Measurements from ENCODE around the gene KRTAP10-10.
"Not testable (repeated sequence)": the region's sequence is repeated elsewhere in the genome, so short reads cannot be mapped to it uniquely, and the experiment has no call there.

Gene KRTAP10-10

GRCh38 chr21:44630440-44630839 is 6.7 kb upstream of the KRTAP10-10 start:
- no peak for TF ChIP-seq CTCF (IDR thresholded peaks at IDR 0.05; ENCODE audit: low read depth, low read length, missing control alignments)
- no peak for DNase-seq (ENCODE audit: low read depth)
- H3K4me3 ChIP-seq (ENCODE audit: low read depth, low read length): no peak overlapping the region

DNA sequence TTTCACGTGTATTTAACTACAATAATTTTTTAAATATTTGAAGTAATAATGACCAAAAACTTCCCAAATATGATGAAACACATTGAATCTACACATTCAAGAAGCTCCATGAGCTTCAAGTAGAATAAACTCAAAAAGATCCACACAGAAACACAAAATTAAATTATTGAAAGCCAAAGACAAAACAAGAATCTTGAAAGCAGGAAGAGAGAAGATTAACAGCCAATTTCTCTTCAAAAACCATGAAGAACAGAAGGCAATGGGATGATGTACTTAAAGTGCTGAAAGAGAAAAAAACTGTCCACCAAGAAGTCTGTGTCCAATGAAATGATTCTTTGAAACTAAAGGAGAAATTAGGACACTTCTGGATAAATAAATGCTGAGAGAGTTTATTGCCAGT is 5.1 kb upstream of the KRTAP10-10 start:
- DNase-seq (ENCODE audit: low read depth): no peak
- no peak overlapping the region for H3K4me3 ChIP-seq (ENCODE audit: low read depth, low read length)
- TF ChIP-seq CTCF (IDR thresholded peaks at IDR 0.05; ENCODE audit: low read depth, low read length, missing control alignments): no peak

DNA sequence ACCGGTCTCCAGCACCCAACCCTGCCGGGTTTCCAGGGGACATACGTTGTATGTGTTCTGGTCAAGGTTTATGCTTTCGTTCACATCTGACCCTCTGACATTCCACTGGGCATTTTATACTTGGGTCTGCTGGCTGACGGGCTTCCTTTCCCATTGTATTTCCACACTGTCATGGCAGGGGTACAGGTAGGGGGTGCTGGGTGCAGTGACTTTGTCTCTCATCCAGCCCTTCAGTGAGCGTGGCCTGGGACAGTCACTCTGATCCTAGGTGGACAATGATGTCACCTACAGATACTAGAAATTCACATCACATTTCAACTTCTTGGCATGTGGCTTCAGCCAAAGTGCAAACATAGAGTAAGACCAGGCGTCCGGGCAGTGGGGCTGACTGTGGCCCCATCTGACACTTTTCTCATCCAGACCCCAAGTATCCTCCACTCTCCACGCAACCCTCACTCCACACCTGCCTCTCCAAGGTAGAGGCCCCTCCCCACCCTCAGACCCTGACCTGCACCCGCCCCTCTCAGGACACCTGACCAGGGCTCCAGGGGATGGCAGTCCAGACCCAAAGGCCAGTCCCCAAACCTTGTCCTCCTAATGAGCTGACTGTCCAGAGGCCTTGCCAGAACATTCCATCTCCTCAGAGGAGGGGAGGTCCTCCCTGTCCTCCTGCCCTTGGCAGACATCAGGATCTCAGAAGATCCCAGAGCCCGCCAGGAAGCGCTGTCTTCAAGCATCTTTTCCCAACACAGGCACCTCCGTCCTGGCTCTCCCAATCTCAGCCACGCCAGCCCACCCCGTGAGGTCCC is 743 bp upstream of the KRTAP10-10 start:
- no peak for TF ChIP-seq CTCF (IDR thresholded peaks at IDR 0.05; ENCODE audit: low read depth, low read length, missing control alignments)
- no peak for DNase-seq (ENCODE audit: low read depth)
- no peak overlapping the region for H3K4me3 ChIP-seq (ENCODE audit: low read depth, low read length)

GRCh38 chr21:44637851-44638348 is 744 bp downstream of the KRTAP10-10 start:
- H3K4me3 ChIP-seq (ENCODE audit: low read depth, low read length); DNase-seq (ENCODE audit: low read depth): not testable (repeated sequence)

GRCh38 chr21:44638506-44639330 is 1.6 kb downstream of the KRTAP10-10 start:
- H3K4me3 ChIP-seq (ENCODE audit: low read depth, low read length); DNase-seq (ENCODE audit: low read depth): not testable (repeated sequence)

GRCh38 chr21:44639331-44639655 is 2.1 kb downstream of the KRTAP10-10 start:
- H3K4me3 ChIP-seq (ENCODE audit: low read depth, low read length): no peak overlapping the region
- DNase-seq (ENCODE audit: low read depth): no peak
- no peak for TF ChIP-seq CTCF (IDR thresholded peaks at IDR 0.05; ENCODE audit: low read depth, low read length, missing control alignments)

DNA sequence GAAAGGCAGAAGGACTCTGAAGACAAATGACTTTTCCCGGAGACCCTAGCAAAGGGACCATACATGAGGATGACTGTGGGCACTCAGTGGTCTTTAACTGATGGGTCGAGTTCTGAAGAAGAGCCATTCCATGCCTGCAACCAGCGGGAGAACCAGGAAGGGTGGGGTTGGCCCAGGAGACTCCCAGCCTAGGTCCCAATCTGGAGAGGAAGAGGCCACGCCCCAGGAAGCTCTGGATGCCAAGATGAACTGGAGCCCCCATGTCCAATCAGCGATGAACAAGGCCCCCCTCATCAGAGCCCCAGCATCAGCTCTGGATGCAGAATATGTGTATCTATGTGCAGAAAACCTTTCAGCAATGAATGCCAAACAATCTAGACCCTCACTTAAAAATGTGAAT is 3.6 kb downstream of the KRTAP10-10 start:
- no peak for TF ChIP-seq CTCF (IDR thresholded peaks at IDR 0.05; ENCODE audit: low read depth, low read length, missing control alignments)
- no peak for DNase-seq (ENCODE audit: low read depth)
- no peak overlapping the region for H3K4me3 ChIP-seq (ENCODE audit: low read depth, low read length)
